Progenitor cell of endocrine pancreas (in vitro differentiated cells): ENCODE measurements around the gene ANKRD60. TPM values are rescaled to one million over a fixed set of nuclear protein-coding genes. Genes with fewer than 3 reads are reported as not detected.

Experiments used
- DNase-seq: peaks from one replicate; pipeline ENCODE4 v3.0.0; 2021; ENCODE audit warnings: low spot score; ENCODE audit not compliant: unreplicated experiment
- H3K27ac Mint-ChIP-seq: 2 replicates; pipeline ENCODE4 v1.8.0; 2021; ENCODE audit warnings: mild to moderate bottlenecking, moderate library complexity, mixed read lengths
- H3K27me3 Mint-ChIP-seq: 2 replicates; pipeline ENCODE4 v1.8.0; 2021; ENCODE audit warnings: mixed read lengths
- H3K36me3 Mint-ChIP-seq: 2 replicates; pipeline ENCODE4 v1.8.0; 2022; ENCODE audit warnings: mixed read lengths; ENCODE audit not compliant: insufficient read depth
- H3K4me1 Mint-ChIP-seq: 2 replicates; pipeline ENCODE4 v1.8.0; 2021; ENCODE audit warnings: low read depth, mixed read lengths
- H3K4me3 Mint-ChIP-seq: 2 replicates; pipeline ENCODE4 v1.8.0; 2021; ENCODE audit warnings: low read depth, mild to moderate bottlenecking, moderate library complexity, mixed read lengths
- H3K9me3 Mint-ChIP-seq: 2 replicates; pipeline ENCODE4 v1.8.0; 2021; ENCODE audit warnings: low read depth, mixed read lengths
- total RNA-seq: library from RNA; stranded (reverse); gene quantifications from 2 replicates; pipeline ENCODE4 v1.2.1, GENCODE V29; 2021
- TF ChIP-seq, protein P1 (sequence below): fragments of 200-600 bp; sonication (generic); IDR thresholded peaks from one replicate; pipeline ENCODE4 v1.5.0; 2021; ENCODE audit warnings: antibody characterized with exemption, mild to moderate bottlenecking; ENCODE audit not compliant: unreplicated experiment

The ANKRD60 gene
- total RNA-seq, 1 donor from 2014 or later = not detected

DNA sequence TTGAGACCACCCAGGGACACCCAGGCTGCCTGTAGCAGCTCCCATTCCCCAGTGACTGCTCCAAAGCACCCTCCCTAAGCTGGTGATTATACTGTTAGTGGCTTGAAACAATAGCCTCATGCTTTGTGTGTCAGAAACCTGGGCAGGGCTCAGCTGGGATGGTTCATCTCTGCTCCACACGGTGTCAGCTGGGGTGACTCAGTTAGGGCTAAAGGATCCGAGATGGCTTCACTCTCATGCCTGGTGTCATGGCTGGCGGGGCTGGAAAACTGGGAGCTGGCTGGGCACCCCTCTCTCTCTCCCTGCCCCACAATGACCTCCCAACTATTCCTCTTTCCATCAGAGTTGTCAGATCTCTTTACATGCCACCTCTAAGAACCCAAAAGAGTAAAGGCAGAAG lies 44.4 kb downstream of the ANKRD60 start:
- H3K4me3 Mint-ChIP-seq = no peak overlapping the region
- peaks cover 36% of the 10 kb centered on the region for H3K27me3 Mint-ChIP-seq
- DNase-seq = no peak
- TF ChIP-seq, protein P1, sequence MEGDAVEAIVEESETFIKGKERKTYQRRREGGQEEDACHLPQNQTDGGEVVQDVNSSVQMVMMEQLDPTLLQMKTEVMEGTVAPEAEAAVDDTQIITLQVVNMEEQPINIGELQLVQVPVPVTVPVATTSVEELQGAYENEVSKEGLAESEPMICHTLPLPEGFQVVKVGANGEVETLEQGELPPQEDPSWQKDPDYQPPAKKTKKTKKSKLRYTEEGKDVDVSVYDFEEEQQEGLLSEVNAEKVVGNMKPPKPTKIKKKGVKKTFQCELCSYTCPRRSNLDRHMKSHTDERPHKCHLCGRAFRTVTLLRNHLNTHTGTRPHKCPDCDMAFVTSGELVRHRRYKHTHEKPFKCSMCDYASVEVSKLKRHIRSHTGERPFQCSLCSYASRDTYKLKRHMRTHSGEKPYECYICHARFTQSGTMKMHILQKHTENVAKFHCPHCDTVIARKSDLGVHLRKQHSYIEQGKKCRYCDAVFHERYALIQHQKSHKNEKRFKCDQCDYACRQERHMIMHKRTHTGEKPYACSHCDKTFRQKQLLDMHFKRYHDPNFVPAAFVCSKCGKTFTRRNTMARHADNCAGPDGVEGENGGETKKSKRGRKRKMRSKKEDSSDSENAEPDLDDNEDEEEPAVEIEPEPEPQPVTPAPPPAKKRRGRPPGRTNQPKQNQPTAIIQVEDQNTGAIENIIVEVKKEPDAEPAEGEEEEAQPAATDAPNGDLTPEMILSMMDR = no peak
- H3K4me1 Mint-ChIP-seq = peaks cover 1% of the 10 kb centered on the region
- no peaks in the 10 kb centered on the region for H3K9me3 Mint-ChIP-seq
- no peaks in the 10 kb centered on the region for H3K36me3 Mint-ChIP-seq
- no peak overlapping the region for H3K27ac Mint-ChIP-seq

DNA sequence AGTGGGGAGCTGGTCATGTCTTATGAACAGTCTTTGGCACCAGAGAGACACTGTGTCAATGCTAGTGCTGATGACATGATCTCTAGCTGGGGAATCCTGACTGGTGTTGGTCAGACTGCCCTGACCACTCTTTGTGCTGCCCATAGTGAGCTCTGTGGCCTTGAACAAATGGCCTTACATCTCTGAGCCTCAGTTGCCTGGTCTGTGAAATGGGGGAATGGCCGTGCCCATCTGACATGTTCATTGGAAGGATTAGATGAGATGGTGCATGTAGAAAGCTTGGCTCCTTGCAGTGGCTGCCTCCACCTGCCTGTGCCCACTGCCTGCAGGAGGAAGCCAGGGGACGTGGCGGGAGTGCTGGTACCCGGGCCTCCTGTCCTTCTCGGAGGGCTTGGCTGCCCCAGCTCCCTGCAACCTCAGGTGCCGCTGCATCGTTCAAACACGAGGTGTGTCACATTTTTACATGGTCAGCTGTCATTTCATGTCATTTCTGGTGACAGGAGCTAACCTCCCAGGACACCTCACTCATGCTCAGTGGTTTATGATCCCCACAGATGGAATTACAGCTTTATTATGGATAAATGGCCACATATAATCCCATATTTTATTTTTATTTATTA lies 45.8 kb downstream of the ANKRD60 start:
- Mint-ChIP-seq H3K36me3 (no peaks in the 10 kb centered on the region), H3K9me3 (no peaks in the 10 kb centered on the region)
- TF ChIP-seq, protein P1 = no peak

DNA sequence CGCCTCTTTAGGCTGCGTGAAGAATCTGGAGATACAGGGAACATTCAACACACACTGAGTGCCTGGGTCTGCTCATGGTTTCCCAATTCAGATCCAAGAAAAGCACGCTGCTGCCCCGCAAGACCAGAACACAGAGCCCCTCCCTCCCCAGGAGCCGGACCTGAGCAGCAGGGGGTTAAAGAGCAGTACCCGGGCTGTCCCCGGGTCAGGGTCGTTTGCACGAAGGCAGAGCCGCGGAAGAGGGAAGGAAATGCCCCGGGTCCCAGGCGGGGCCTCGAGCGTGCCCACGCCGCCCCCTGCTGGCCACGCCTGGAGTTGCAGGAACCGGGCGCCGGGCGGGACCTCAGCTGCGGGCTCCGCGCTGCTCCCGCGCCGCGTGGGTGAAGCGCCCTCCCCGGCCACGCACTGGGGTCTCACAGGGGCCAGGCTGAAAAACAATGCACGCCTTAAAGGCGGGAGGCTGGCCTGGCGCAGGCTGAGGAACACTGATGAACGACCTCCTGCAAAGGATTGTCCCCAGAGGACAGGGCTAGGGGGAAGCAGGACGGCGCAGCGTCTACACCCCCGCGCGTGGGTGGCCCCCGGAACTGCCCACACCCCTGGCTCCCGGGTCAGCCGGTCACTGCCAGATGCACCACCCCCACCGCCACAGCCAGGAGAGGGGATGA lies 48.9 kb downstream of the ANKRD60 start:
- Mint-ChIP-seq H3K4me1 (peaks cover 3% of the 10 kb centered on the region), H3K27ac (no peak overlapping the region), H3K4me3 (no peak overlapping the region), H3K36me3 (no peaks in the 10 kb centered on the region), H3K9me3 (no peaks in the 10 kb centered on the region), H3K27me3 (peaks cover 51% of the 10 kb centered on the region)
- peak; percentile 73 for DNase-seq
- TF ChIP-seq, protein P1 = peak; percentile 100

More for the DNA sequence above, 45.8 kb downstream of the ANKRD60 start:
- Mint-ChIP-seq H3K4me1 (peaks cover 1% of the 10 kb centered on the region), H3K27ac (no peak overlapping the region), H3K27me3 (peaks cover 46% of the 10 kb centered on the region), H3K4me3 (no peak overlapping the region)
- DNase-seq = no peak

DNA sequence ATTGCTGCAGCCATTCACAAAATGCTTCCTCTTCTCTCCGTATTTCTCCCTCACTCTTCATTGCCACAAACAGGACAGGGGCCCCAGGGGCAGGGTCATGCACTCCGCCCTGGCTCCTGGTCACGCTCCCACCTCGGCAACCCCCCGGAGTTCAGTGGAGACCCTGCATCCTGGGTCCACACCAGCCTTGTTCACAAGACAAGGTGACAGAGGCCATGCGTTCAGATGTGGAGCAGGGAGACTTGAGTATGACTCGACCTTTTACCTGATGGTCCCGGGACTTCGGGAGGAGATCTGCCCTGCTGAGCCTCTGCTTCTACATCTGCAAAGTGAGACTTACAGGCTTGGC lies 49.4 kb downstream of the ANKRD60 start:
- Mint-ChIP-seq H3K4me1 (peaks cover 3% of the 10 kb centered on the region), H3K27ac (no peak overlapping the region), H3K9me3 (no peaks in the 10 kb centered on the region), H3K27me3 (peaks cover 51% of the 10 kb centered on the region), H3K36me3 (no peaks in the 10 kb centered on the region), H3K4me3 (no peak overlapping the region)
- TF ChIP-seq, protein P1 = no peak
- DNase-seq = no peak

DNA sequence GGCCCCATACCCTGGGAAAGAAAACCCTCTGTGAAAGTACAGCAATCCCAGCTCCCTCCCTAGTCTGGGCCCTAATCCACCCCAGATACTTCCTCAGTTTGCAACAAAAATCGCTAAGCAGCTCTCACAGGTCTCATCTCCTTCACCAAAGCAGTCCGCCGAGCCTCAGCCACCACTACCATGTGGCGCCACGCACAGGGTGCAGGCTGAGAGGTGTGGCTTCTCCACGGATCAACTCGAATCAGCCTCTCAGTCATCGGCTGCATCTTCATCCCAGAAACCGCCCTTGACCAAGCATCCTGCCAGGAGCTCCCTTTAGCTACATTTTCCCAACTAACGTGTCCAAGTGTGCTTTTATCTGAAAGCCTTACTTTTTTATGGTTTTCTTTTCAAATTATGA lies 50.7 kb downstream of the ANKRD60 start:
- H3K4me3 Mint-ChIP-seq = no peak overlapping the region
- no peak overlapping the region for H3K27ac Mint-ChIP-seq
- TF ChIP-seq, protein P1 = no peak
- no peaks in the 10 kb centered on the region for H3K36me3 Mint-ChIP-seq
- no peak for DNase-seq
- H3K9me3 Mint-ChIP-seq = no peaks in the 10 kb centered on the region
- H3K4me1 Mint-ChIP-seq = peaks cover 3% of the 10 kb centered on the region
- peaks cover 56% of the 10 kb centered on the region for H3K27me3 Mint-ChIP-seq
